GM19351 (cell line): Measurements from ENCODE around the gene INS.

Source experiments
- ATAC-seq: cut with Tn5 transposase; IDR thresholded peaks from one replicate; pipeline ENCODE4 v1.9.1; 2021; ENCODE audit warnings: mild to moderate bottlenecking, moderate library complexity; ENCODE audit not compliant: unreplicated experiment

The INS gene

DNA sequence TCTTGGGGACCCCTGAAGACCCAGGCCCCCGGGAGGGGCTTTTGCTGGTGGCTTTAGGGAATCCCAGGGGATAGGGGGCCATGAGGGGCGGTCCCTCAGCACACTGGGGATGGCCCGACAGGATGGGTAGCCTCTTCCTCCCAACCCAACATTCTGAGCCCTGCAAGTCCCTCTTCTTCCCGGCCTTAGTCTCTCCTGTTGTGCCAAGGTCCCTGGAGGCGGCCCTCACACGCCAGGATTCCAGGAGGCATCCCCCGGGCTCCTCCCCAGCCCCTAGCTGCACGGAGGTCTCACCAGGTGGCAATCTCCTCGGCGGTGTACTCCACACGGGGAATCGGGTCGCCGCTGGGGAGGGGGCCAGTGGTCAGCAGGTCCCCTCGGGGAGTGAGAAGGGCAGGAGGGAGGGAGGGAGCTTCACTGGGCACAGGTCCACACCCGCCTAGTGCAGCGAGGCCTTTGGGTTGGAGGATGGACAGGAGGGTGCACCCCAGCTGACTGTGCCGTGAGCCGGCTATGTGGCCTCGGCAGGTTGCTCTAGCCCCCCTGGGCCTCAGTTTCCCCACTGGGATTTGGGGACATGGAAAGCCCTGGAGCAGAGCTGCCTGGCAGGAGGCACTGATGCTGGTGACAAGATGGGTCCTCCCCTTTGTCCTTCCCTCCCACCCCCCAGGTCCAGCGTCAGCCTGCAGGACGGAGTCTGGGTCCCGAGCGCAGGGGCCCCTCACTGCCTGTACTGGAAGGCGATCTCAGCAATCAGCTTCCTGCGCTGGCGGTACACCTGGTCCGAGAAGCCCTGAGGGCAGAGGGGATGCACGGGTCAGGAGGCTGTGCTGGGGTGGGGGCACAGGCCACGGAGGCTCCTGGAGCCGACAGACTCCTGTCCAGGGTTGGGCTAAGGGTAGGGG lies 6.4 kb upstream of the INS start:
- ATAC-seq, result no peak

DNA sequence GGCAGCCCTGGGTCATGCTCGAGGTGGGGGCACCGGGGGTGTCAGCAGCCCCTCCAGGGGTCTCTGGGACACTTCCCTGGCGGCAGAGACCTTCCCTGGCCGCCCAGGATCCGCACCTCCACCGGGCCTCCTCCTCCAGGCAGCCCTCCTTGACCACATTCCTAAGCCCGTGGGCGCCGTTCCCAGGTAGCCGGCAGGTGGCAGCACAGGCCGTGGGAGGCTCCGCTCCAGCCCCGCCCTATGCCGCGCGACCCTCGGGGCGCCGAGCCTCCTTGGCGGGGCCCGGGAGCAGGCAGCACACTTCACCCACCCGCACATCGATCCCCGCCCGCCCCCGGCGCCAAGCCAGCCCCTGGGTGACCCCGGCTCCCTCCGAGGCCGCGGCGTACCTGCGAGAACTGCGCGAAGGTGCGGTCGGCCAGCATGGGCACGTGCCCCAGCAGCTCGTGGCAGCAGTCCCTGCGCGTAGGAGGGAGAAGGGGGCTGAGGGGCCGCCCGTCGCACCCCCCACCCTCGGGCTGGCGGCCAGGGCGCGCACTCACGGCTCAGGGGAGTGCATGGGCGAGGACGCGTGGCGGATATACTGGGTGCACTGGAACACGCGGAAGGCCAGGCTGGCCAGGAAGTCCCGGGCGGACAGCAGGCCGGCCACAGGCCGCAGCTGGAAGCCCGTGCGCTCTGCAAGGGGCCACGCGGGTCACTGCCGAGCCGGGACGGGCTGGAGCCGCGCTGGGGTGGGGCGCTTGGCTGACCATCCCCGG lies 5.3 kb upstream of the INS start:
- no peak for ATAC-seq

DNA sequence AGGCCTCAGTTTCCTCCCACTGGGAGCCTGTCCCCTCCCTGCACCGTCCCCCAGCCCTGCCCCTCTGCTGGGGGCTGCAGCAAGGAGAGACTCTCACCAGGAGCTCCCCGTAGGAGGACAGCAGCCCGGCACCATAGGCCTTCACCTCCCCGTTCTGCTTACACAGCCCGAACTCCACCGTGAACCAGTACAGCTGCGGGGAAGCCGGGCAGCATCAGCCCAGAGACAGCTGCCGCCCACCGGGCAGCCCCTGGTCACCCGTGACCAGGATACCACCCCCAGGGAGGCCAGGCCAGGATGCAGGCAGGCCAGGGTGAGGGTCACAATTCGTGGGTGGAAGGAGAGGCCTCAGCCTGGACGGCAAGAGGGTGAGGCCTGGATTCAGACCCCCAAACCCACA lies 4.6 kb upstream of the INS start:
- no peak for ATAC-seq

DNA sequence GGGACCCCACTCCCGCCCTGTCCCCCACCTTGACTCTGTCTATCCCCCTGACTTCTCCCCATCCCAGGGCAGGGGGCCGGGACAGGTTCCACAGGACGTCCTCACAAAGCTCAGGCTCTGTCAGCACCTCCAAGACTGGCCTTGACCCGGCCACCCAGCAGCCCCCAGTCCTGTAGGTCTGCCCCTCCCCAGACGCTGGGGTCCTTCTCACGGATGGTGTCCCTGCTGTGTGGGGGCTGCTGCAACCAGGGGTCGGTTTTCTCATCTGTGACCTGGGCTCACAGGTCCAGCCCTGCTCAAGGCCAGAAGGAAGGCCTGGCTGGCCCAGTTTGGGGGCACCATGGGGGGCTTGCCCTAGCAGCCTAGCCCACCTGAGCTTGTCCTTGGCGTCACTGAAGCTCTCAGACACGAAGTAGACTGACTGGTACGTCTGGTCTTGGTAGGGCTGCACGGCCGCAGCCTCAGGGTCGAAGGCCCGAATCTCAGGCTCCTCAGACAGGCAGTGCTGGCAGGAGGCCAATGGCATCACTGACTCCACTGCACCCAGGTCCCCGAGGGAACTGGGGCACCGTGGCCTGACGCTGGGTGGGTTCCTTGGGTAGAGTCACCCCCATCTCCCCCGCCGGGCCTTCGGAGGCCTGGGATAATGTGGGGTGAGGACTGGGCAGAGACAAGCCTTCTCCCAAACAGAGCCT lies 4.0 kb upstream of the INS start:
- no peak for ATAC-seq

DNA sequence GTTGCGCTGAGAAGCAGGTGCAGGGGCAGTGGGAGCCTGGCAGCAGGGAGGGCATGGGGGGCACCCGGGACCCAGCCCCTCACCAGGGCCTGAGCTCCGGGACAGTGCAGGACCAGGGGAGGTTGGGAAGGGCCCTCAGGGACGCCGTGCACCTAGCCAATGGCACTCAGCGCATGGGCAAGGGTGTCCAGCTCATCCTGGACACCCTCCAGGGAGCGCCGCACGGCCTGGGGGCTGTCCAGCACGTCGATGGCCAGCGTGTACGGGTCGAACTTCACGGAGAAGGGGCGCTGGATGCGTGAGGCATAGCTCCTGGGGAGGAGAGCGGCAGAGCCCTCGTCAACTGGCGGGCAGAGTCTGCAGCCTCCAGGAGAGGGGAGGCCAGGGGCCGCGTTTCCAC lies 3.1 kb upstream of the INS start:
- no peak for ATAC-seq

DNA sequence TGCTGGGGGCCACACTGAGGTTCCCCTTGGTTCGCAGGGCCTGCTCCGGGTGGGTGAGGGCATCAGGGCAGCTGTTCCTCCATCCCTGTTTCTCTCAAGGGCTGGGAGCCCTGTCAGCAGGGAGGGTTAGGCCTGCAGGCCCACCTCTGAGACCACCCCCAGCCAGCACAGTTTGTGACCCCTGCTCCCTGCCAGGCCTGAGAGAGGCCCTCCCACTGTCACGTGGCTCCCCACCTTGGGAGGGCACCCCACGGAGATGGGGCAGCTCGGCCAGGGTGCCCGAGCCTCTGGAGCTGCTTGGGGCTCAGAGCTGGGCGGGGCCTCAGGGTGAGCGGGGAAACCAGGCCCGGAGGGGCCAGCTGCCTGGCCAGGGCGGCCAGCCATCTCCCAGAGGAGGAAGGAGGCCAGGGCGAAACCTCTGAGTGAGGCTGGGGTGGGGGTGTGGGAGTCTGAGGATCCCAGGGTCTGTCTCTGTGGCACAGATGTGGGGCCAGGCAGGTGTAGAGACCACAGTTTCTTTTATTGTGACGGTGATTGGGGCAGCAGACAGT lies 2.5 kb upstream of the INS start:
- ATAC-seq, result no peak

DNA sequence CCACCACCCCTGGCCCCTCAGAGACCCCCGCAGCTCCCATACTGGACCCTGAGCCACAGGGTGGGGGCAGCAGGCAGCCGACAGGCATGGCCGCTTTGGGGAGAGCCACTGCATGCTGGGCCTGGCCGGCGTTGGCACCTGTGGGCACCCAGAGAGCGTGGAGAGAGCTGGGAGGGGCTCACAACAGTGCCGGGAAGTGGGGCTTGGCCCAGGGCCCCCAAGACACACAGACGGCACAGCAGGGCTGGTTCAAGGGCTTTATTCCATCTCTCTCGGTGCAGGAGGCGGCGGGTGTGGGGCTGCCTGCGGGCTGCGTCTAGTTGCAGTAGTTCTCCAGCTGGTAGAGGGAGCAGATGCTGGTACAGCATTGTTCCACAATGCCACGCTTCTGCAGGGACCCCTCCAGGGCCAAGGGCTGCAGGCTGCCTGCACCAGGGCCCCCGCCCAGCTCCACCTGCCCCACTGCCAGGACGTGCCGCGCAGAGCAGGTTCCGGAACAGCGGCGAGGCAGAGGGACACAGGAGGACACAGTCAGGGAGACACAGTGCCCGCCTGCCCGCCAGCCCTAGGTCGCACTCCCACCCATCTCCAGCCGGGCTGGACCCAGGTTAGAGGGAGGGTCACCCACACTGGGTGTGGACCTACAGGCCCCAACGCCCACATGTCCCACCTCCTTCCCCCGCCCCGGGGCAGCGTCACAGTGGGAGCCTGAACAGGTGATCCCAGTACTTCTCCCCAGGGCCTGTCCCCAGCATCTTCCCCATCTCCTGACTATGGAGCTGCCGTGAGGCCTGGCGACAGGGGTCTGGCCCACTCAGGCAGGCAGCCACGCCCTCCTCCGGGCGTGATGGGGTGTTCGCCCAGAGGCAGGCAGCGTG lies 1.2 kb downstream of the INS start:
- no peak for ATAC-seq

DNA sequence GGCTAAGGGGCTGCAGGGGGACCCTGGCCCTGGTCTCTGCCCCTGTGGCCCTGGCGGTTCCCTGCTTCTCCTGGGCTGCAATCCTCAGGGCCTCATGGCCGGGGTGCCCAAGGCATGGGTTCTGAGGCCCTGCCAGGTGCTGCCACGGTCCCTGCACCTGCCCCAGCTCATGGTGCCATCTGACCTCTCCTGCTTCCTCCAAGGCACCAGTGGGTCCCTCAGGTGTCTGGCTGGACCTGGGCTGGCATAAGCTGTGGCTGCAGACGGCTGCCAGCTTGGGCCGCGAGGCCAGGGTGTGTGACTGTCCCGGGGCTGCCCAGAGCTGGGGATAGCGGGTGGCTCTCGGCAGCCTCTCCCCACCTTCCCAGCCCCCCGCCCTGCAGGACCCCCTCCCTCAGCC lies 2.0 kb downstream of the INS start:
- ATAC-seq, result no peak

DNA sequence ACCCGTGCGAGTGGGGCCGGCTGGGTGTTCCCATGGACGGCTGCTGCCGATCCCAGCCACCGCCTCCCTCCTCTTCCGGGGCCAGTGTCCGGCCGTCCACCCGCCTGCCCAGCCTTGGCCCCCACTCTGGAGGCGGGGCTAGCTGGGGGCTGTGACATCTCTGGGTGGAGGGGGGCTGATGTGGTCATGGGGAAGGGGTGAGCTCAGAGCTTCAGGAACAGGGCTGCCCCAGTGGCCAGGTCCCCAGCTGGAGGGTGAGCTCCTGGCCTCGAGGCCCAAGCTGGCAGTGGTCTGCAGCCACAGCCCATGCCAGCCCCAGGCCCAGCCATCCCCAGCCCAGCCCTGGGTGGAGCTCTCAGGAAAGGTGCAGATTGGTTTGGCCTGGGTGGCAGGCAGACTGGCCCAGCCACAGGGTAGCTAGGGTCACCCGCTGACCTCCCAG lies 2.7 kb downstream of the INS start:
- no peak for ATAC-seq

DNA sequence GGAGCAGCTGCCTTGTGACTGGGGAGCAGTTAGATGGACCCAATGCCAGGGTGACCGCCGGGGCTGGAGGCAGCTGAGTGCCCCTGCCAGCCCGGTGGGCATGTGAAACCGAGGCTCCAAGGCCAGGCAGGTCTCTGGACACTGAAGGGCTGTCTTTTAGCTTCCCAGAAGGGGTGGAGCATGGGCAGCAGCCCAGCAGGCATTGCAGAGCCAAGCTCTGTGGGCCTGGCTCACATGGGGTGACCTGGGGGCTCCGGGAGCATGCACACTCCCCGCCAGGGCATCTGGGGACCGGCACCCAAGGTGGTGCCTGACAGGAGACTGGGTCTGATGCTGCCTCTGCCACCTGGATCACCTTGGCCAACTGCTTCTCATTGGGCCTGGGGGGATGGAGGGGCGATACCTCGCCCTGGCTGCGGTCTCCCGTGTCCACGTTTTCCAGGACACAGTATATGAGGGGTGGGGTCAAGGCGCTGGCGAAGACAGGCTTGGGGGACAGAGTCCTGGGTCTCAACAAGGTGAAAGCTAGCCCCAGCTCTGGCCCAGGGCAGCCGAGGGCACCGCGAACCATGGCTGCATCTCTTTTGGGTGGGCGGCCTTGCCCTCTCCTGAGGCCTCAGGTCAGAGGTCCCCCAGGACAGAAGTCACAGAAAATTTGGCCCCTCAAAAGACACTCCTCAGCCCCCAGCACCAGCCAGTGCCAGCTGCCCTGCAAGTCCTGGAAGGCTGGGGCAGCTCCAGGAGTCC lies 3.5 kb downstream of the INS start:
- no peak for ATAC-seq

DNA sequence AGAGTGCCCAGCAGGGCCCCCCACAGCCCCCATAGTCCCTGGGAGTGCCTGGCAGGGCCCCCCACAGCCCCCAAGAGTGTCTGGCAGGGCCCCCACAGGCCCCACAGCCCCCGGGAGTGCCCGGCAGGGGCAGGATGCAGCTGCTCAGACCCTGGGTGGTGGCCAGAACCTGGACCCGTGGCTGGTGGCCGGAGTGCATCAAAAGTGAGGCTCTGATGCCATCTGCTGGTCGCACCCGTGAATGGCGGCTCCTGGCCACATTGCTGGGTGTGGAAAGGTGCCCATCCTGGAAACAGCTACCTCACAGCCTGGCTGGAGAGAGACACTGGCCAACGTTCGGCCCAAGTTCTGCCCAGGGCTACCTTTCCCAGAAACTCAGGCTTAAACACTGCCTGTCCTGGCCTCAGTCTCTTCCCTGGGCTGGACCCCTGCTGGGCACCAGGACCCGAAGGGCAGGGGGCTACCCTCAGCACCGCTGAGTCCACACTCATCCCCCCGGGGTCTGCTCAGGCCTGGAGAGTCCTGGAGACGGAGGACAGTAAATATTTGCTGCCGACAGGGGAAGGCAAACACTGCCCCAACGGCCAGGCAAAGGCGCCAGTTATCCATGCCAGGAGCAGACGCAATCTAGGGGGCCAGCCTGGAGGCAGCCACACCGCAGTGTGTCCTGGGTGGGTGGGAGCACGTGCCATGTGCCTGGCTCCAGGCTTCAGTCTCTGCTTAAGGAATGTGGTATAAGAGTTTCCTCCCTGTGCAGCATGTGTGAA lies 4.4 kb downstream of the INS start:
- ATAC-seq, result no peak

DNA sequence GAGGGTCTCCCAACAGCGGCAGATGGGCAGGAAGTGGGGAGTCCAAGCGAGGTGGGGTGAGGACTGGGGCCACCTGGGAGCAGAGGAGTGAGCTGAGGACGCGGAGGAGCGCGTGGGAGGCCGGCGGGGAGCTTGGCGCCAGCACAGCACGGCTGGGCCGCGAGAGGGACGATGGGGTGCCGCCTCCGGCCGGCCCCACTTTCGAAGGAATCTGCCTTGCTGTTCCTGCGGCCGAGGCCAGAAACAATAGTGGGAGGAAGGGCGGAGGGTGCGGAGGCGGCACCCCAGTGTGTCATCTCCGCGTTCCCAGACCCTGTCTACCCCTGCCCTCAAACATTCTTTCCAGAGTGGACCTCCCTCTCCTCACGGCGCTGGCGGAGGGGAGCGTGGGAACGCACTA lies 5.5 kb downstream of the INS start:
- no peak for ATAC-seq

DNA sequence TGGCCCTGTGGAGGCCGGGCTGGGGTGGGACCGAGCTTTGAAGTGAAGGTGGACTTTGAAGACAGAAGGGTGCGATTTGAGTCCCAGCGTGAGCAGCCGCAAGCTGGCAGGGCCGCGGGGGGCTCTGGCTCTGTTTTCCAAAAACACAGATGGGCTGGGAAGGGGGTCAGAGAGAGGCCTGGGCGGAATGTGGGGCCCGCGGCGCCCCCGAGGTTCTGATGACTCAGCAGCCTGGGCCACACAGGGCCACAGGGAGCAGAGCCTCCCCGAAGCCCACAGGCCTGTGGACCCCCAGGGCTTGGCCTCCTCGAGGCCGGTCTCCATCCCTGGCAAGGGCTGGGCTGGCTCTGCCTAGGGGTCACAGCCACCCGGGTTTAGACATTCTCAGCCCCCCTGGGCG lies 6.1 kb downstream of the INS start:
- ATAC-seq, result no peak

DNA sequence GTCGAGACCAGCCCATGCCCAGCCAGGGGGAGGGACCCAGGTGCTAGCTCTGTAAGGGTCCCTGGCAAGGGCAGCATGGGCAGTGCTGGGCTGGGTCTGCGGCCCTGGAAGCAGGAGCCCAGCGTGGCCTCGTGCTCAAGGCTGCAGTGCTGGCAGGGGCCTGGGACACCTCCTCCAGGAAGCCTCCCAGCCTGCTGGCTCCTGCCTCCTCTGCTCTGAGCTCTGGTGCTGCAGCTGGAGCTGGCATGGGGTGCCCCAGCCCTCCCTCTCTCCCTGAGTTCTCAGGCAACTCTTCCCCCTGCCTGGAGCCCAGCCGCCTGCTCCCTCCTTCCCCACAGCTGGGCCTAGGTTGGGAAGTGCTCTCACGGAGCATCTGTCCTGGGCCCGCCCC lies 6.8 kb downstream of the INS start:
- ATAC-seq, result no peak

DNA sequence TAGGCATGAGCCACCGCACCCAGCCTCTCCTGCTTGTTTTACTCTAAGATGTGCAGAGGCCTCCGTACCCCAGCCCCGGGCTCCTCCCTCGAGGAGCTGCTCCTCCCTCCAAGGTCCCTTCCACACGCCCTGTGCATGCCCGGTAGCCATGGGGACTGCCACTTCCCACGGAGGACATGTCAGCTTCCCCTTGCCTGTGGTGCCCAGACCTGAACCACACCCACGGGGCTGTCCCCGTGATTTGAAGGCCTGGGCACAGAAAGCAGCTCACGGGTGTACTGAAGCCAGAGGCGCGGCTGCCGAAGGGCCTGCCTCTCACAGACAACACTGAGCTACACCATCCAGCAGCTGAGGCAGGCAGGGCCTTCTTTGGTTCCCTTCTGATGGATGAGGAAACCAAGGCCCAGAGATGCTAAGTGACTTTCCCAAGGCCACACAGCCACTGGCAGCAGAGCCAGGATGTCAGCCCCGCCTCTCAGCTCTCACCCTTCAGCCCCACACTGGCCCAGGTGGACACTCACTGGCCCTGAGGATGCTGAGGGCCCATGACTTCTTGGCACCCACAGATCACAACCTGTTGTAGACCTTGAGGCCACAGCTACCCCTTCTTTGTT lies 7.3 kb downstream of the INS start:
- ATAC-seq, result no peak

DNA sequence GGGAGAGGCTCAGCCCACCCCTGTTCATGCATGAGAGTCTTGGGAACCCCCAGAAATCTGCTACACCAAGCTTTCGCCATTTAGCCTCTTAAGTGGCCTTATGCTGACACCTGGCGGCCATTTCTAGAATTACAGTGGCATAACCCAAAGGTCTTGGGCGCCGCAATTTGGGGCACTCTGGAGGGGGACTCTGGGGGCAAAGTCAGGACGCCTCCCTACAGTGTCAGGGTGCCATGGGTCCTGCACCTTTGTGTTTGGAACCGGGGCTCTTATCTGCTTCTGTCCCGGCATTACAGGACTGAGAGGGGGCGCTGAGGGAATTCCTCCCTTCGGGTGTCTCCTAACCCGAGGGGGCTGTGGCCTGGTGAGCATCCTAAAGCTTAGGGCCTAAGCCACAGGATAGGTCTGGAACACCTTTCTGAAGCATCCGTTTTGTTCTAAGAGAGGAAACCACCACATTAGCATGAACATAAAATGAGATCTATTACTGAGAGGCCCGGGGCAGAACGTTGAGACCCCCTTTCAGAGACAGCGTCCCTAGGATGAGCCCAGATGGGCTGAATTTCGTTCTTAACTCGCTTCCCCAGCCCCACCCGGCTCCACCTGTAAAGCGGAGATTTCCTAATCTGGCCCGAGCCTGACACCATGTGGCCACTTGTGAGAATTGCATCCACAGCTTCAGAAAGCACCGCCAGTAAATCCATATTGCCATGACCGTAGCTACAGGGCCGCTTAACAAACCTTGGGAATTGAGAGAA lies 9.3 kb downstream of the INS start:
- no peak for ATAC-seq

DNA sequence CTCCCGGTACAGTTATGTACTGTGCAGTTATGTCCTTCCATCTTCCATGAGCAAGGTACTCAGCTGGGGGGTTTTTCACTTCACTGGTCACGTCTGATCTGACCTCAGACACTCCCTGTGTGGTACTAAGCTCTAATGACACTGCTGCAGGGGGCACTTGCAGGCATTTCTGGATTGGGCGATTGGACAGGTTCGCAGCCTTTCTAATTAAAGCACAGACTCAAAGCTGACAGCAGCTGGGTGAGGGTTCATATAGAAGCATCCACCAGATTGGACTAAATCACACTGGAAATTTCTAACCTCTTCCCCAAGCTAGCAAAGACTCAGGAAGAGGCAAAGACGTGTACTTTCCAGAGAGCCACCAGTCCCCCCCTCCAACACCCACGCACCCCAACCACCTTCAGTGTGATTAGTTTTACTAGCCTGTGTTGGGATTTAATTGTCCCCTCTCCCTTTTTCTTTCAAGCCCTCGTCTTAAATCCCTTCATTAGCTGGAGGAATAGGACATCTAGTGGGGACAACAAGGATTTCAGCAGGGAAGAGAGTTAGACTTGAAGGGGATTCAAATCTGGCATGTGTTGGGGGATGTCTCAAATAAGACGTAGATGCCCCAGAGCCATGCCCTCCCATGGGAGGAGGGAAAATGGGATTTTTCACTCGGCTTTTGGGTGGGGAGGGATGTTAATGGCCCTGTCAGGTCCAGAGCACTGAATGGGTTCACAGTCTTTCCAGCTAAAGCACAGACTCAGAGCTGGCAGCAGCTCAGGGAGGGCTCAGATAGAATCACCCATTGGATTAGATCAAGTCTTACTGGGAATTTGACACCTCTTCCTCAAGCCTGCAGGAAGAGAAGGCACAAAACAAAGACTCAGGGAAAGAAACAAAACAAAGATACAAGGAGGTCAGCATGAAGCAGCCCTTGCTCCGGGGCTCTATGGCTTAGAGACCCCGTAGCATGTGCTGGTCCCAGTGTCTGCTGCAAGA lies 10.9 kb downstream of the INS start:
- ATAC-seq, result no peak
